ENCODE data around the gene SFMBT1. TPM values are rescaled to one million over a fixed set of nuclear protein-coding genes. Genes with fewer than 3 reads are reported as not detected.

The SFMBT1 gene
- total RNA-seq, 4 donors from 2014 or later: 17.2 to 35.3 (median 31.1) TPM

GRCh38 chr3:52882377-52882776, 163.5 kb downstream of the SFMBT1 start:
- Histone ChIP-seq H3K4me1 (peaks cover 5 to 7% of the 10 kb centered on the region in 2 donors), H3K27ac (no peak overlapping the region), H3K9me3 (no peaks in the 10 kb centered on the region), H3K36me3 (no peaks in the 10 kb centered on the region), H3K4me3 (replicated peaks in 1 of 3) (no peak overlapping the region), H3K27me3 (no peaks in the 10 kb centered on the region)
- intact Hi-C loops (cut with DNase I): no loop called here
- 56 to 57% methylated on average over 4 of the region's 4 CpGs for WGBS, 2 donors
- peak; percentile 41 to 43 for DNase-seq
- TF ChIP-seq CTCF (IDR thresholded peaks at IDR 0.05) (no peak), POLR2A (IDR thresholded peaks at IDR 0.05) (no peak)

GRCh38 chr3:52881871-52882270, 164.0 kb downstream of the SFMBT1 start:
- Histone ChIP-seq H3K9me3 (no peaks in the 10 kb centered on the region), H3K27ac (no peak overlapping the region), H3K4me3 (replicated peaks in 1 of 3) (no peak overlapping the region), H3K27me3 (no peaks in the 10 kb centered on the region), H3K4me1 (peaks cover 5 to 7% of the 10 kb centered on the region in 2 donors), H3K36me3 (no peaks in the 10 kb centered on the region)
- 36 to 45% methylated on average over 4 of the region's 4 CpGs for WGBS, 2 donors
- no peak for TF ChIP-seq CTCF (IDR thresholded peaks at IDR 0.05)
- TF ChIP-seq POLR2A (IDR thresholded peaks at IDR 0.05): no peak
- intact Hi-C loops (cut with DNase I): no loop called here
- DNase-seq: no peak

- Histone ChIP-seq H3K4me3 (replicated peaks in 1 of 3) (no peak overlapping the region), H3K36me3 (no peaks in the 10 kb centered on the region), H3K27ac (no peak overlapping the region), H3K27me3 (no peaks in the 10 kb centered on the region), H3K4me1 (peaks cover 7 to 9% of the 10 kb centered on the region in 2 donors), H3K9me3 (no peaks in the 10 kb centered on the region)
- 87 to 90% methylated on average over 3 of the region's 3 CpGs for whole genome bisulfite sequencing, 2 donors
- TF ChIP-seq POLR2A (IDR thresholded peaks at IDR 0.05): no peak
- TF ChIP-seq CTCF (IDR thresholded peaks at IDR 0.05): no peak
- DNase-seq: no peak
- intact Hi-C loops (cut with DNase I): no loop called here
Observed at GRCh38 chr3:52880474-52880873, 165.4 kb downstream of the SFMBT1 start.

- H3K27ac ChIP-seq: no peak overlapping the region
- H3K27me3 ChIP-seq: no peaks in the 10 kb centered on the region
- DNase-seq: no peak
- H3K4me1 ChIP-seq: peaks cover 7 to 9% of the 10 kb centered on the region in 2 donors
- intact Hi-C loops (cut with DNase I): no loop called here
- H3K36me3 ChIP-seq: no peaks in the 10 kb centered on the region
- 96 to 100% methylated on average over 5 of the region's 5 CpGs for WGBS, 2 donors
- H3K9me3 ChIP-seq: no peaks in the 10 kb centered on the region
- TF ChIP-seq CTCF (IDR thresholded peaks at IDR 0.05) (no peak), POLR2A (IDR thresholded peaks at IDR 0.05) (no peak)
- H3K4me3 ChIP-seq (replicated peaks in 1 of 3): no peak overlapping the region
Observed at GRCh38 chr3:52880047-52880446, 165.8 kb downstream of the SFMBT1 start.

- no peaks in the 10 kb centered on the region for H3K27me3 ChIP-seq
- intact Hi-C loops (cut with DNase I): no loop called here
- no peak overlapping the region for H3K4me3 ChIP-seq (replicated peaks in 1 of 3)
- TF ChIP-seq POLR2A (IDR thresholded peaks at IDR 0.05): no peak
- no peak for TF ChIP-seq CTCF (IDR thresholded peaks at IDR 0.05)
- H3K36me3 ChIP-seq: no peaks in the 10 kb centered on the region
- no peaks in the 10 kb centered on the region for H3K9me3 ChIP-seq
- 94 to 97% methylated on average over 4 of the region's 4 CpGs for WGBS, 2 donors
- no peak overlapping the region for H3K27ac ChIP-seq
- H3K4me1 ChIP-seq: peaks cover 7 to 9% of the 10 kb centered on the region in 2 donors
- no peak for DNase-seq
Observed at GRCh38 chr3:52879581-52879980, 166.3 kb downstream of the SFMBT1 start.
